Endodermal cell (in vitro differentiated cells): Measurements from ENCODE around the gene ANKH. TPM values are rescaled to one million over a fixed set of nuclear protein-coding genes. Genes with fewer than 3 reads are reported as not detected.

ENCODE experiments used
- DNase-seq: peaks from one replicate; pipeline ENCODE4 v3.0.0-alpha.2; 2017
- H3K27ac ChIP-seq: 2 replicates; pipeline ENCODE4 v1.5.1; 2013; ENCODE audit warnings: mild to moderate bottlenecking, low read depth, low read length, moderate library complexity
- H3K27me3 ChIP-seq: 2 replicates; pipeline ENCODE4 v1.6.1; 2013; ENCODE audit warnings: mild to moderate bottlenecking, low read length, moderate library complexity; ENCODE audit not compliant: insufficient read depth, control insufficient read depth, poor library complexity, severe bottlenecking
- H3K36me3 ChIP-seq: 2 replicates; pipeline ENCODE4 v1.7.0; 2013; ENCODE audit warnings: mild to moderate bottlenecking, low read length, moderate library complexity; ENCODE audit not compliant: control insufficient read depth, insufficient read depth
- H3K4me1 ChIP-seq: one replicate; pipeline ENCODE4 v1.7.0; 2013; ENCODE audit warnings: low read length; ENCODE audit not compliant: control insufficient read depth, insufficient read depth
- H3K4me3 ChIP-seq: 2 replicates; pipeline ENCODE4 v1.5.1; 2013; ENCODE audit warnings: mild to moderate bottlenecking, low read length, moderate library complexity
- H3K9ac ChIP-seq: 2 replicates; pipeline ENCODE4 v1.6.1; 2013; ENCODE audit warnings: mild to moderate bottlenecking, low read length, moderate library complexity; ENCODE audit not compliant: poor library complexity, severe bottlenecking; ENCODE audit errors: extremely low read depth
- H3K9me3 ChIP-seq: 2 replicates; pipeline ENCODE4 v1.6.1; 2013; ENCODE audit warnings: mild to moderate bottlenecking, low read length, moderate library complexity; ENCODE audit not compliant: control insufficient read depth
- H3K27ac Mint-ChIP-seq: 2 replicates; pipeline ENCODE4 v1.8.0; 2020; ENCODE audit warnings: mixed read lengths
- H3K27me3 Mint-ChIP-seq: 2 replicates; pipeline ENCODE4 v1.8.0; 2021; ENCODE audit warnings: mild to moderate bottlenecking, mixed read lengths; ENCODE audit not compliant: insufficient read depth
- H3K36me3 Mint-ChIP-seq: 2 replicates; pipeline ENCODE4 v1.8.0; 2020; ENCODE audit warnings: low read depth, mixed read lengths
- H3K4me1 Mint-ChIP-seq: 2 replicates; pipeline ENCODE4 v1.8.0; 2020; ENCODE audit warnings: mixed read lengths
- H3K4me3 Mint-ChIP-seq: 2 replicates; pipeline ENCODE4 v1.8.0; 2020; ENCODE audit warnings: mild to moderate bottlenecking, moderate library complexity, mixed read lengths
- H3K9me3 Mint-ChIP-seq: 2 replicates; pipeline ENCODE4 v1.8.0; 2020; ENCODE audit warnings: mild to moderate bottlenecking, mixed read lengths
- CTCF ChIP-seq: fragments of 200-600 bp; sonication (generic); conservative IDR thresholded peaks from 2 replicates; pipeline ENCODE4 v1.5.0; 2021; ENCODE audit warnings: antibody characterized with exemption, mild to moderate bottlenecking
- whole genome bisulfite sequencing, 2 experiments: methylation state at CpG; one replicate each; pipeline versions ENCODE4 v1.1.5 to v1.1.7; 2013; ENCODE audit warnings: missing lambda C conversion rate in 2 of 2, mixed read lengths in 1 of 2; ENCODE audit not compliant: insufficient coverage in 1 of 2, insufficient read length in 1 of 2; 5-methylcytosine and 5-hydroxymethylcytosine counted together
- total RNA-seq, 2 donors: library from RNA; stranded (reverse); fragmentation: NEBNext Ultra II Directional in 1 of 2; extraction: Animal tissue kit (Norgen Biotek cat#: 25700) in 1 of 2; gene quantifications; 2 replicates in 1 of 2; 3 replicates in 1 of 2; pipeline ENCODE4 v1.2.1, GENCODE V29; 2021

The ANKH gene
- total RNA-seq, 2 donors from 2014 or later, result 26.5 to 43.4 TPM

GRCh38 chr5:14748180-14748900 is 123.2 kb downstream of the ANKH start:
- Histone ChIP-seq H3K27me3 (no peaks in the 10 kb centered on the region), H3K9ac (no peak overlapping the region), H3K9me3 (no peaks in the 10 kb centered on the region), H3K4me1 (no peaks in the 10 kb centered on the region), H3K36me3 (peaks cover 12% of the 10 kb centered on the region), H3K4me3 (no peak overlapping the region), H3K27ac (no peak overlapping the region)
- Mint-ChIP-seq H3K36me3 (no peaks in the 10 kb centered on the region), H3K9me3 (no peaks in the 10 kb centered on the region), H3K4me3 (no peak overlapping the region), H3K27me3 (no peaks in the 10 kb centered on the region), H3K4me1 (peaks cover 10% of the 10 kb centered on the region), H3K27ac (no peak overlapping the region)
- 96 to 100% methylated on average over 3 to 12 of the region's 12 CpGs for WGBS, 2 experiments
- no peak for TF ChIP-seq CTCF
- DNase-seq, result no peak

GRCh38 chr5:14745753-14746152 is 125.8 kb downstream of the ANKH start:
- WGBS, 2 experiments, result 90 to 92% methylated on average over 8 to 14 of the region's 14 CpGs
- Mint-ChIP-seq H3K9me3 (no peaks in the 10 kb centered on the region), H3K27ac (no peak overlapping the region), H3K27me3 (no peaks in the 10 kb centered on the region), H3K4me3 (no peak overlapping the region), H3K36me3 (peaks cover 3% of the 10 kb centered on the region), H3K4me1 (no peaks in the 10 kb centered on the region)
- Histone ChIP-seq H3K27me3 (no peaks in the 10 kb centered on the region), H3K4me1 (no peaks in the 10 kb centered on the region), H3K36me3 (peaks cover 13% of the 10 kb centered on the region), H3K27ac (no peak overlapping the region), H3K9ac (no peak overlapping the region), H3K9me3 (no peaks in the 10 kb centered on the region), H3K4me3 (no peak overlapping the region)
- no peak for DNase-seq
- no peak for TF ChIP-seq CTCF

- H3K36me3 Mint-ChIP-seq, result peaks cover 3% of the 10 kb centered on the region
- Histone ChIP-seq H3K9ac (no peak overlapping the region), H3K36me3 (peaks cover 7% of the 10 kb centered on the region), H3K27me3 (no peaks in the 10 kb centered on the region), H3K4me3 (no peak overlapping the region), H3K27ac (no peak overlapping the region), H3K9me3 (no peaks in the 10 kb centered on the region), H3K4me1 (no peaks in the 10 kb centered on the region)
- H3K4me3 Mint-ChIP-seq, result no peak overlapping the region
- 92 to 100% methylated on average over 4 to 5 of the region's 5 CpGs for WGBS, 2 experiments
- no peak overlapping the region for H3K27ac Mint-ChIP-seq
- no peaks in the 10 kb centered on the region for H3K9me3 Mint-ChIP-seq
- TF ChIP-seq CTCF, result no peak
- DNase-seq, result no peak
- H3K4me1 Mint-ChIP-seq, result peaks cover under 1% of the 10 kb centered on the region
- no peaks in the 10 kb centered on the region for H3K27me3 Mint-ChIP-seq
Observed at GRCh38 chr5:14745188-14745563, 126.4 kb downstream of the ANKH start.
